ENCODE data around the gene RTP1.

DNA sequence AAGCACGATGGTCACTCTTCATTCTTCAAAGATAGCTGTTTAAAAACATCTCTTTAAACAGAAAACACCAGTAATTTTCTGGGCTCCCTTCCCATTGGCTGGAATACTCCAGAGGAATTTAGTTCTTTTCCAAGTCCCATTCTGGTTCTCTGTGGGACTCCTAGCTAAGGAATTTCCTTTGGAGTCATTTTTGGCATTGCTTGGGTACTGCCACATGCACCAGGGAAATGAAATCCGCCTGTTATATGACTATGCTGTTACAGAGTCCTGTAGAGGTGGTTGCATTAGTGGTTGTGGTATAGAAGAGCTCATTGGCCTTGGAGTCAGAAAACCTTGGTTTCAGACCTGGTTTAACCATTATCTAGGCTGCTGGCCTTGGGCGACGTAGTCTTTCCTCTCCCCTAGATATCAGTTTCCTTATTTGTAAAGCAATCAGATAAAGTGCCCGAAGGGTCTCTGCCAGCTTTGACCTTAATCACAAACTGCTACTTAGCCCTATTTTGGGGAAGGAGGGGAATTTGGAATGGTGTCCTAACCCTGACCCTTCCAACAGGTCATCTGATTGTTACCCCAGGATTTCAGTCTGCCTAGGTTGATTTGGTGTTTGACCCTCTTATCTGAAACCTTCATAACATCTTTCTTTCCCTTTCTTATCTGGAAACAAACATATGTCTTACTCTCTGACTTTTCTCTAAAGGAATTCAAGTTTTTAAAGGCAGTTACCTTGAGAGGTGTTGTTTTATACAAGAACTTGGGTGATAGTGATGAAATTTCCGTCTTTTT, 13.4 kb downstream of the RTP1 start:
- TF ChIP-seq, protein P1, sequence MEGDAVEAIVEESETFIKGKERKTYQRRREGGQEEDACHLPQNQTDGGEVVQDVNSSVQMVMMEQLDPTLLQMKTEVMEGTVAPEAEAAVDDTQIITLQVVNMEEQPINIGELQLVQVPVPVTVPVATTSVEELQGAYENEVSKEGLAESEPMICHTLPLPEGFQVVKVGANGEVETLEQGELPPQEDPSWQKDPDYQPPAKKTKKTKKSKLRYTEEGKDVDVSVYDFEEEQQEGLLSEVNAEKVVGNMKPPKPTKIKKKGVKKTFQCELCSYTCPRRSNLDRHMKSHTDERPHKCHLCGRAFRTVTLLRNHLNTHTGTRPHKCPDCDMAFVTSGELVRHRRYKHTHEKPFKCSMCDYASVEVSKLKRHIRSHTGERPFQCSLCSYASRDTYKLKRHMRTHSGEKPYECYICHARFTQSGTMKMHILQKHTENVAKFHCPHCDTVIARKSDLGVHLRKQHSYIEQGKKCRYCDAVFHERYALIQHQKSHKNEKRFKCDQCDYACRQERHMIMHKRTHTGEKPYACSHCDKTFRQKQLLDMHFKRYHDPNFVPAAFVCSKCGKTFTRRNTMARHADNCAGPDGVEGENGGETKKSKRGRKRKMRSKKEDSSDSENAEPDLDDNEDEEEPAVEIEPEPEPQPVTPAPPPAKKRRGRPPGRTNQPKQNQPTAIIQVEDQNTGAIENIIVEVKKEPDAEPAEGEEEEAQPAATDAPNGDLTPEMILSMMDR (IDR thresholded peaks at IDR 0.05): no peak
- TF ChIP-seq ZFX (IDR thresholded peaks at IDR 0.05; ENCODE audit: borderline replicate concordance): no peak
